Hematopoietic multipotent progenitor cell treated with erythropoietin and hydrocortisone succinate and interleukin-3 and kit ligand, for 17 days (in vitro differentiated cells): Measurements from ENCODE around the gene PLCH1.
"Not testable (repeated sequence)": the region's sequence is repeated elsewhere in the genome, so short reads cannot be mapped to it uniquely, and the experiment has no call there.

Experiments used
- DNase-seq: peaks from one replicate; pipeline ENCODE4 v3.0.0-alpha.2; 2015; ENCODE audit warnings: low spot score

PLCH1 gene

DNA sequence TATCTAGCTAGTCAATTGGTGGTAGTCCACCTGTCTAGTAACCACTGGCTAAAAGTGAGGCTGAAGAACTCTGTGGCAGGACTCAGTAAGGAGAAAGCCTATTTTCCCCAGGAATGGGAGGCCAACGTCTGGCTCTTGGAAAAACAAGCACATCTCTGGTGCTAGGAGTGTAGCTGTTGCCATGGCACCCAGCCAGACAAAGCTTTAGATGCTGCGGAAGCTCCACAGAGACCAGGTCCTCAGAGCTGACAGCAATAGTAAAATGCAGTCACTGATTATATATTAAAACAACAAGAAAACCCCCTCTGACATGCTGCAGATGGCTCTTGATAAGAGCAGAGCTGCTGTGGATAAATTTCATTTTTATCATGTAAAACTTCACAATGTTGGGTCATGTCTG, 326.5 kb downstream of the PLCH1 start:
- no peak for DNase-seq

DNA sequence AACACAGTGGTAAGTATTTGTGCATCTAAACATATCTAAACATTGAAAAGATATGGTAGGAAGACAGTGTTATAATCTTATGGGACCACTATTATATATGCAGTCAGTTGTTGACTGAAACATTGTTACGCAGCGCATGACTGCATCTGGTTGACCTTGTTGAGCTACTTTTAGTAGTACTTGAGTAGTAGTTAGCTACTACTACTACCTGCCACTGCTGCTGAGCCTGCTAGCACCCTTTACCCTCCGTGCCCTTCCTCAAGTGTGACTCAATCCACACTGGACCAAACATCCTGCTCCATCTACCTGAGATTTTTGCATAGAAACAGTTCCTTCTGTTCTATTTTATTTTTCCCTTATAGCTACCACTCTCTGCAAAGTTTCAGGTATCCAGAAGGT, 327.8 kb downstream of the PLCH1 start:
- no peak for DNase-seq

DNA sequence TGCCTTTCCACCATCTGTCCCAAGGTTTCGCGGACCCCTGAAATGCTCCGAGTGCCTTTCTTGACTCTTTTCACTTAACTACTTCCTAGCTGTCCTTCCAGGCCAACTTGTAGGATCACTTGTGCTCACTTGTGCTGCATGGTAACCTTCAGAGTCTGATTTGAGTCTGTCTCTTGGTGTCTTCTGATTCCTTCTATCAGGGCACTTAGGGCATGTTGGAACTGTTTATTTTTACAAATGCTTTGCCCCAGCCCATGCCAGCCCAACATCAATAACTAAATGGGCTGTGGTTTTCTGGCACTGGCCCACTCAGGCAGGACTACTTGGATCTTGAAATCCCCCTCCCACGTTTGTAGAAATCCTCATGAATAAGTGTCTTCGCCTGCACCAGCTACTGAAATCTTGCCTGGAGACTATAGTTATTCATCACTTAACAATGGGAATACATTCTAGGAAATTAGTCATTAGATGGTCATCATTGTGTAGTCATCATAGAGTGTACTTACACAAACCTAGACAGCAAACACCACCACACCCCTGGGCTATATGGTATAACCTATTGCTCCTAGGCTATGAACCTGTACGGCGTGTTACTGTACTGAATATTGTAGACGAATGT, 328.3 kb downstream of the PLCH1 start:
- no peak for DNase-seq

- no peak for DNase-seq
Observed at GRCh38 chr3:155412904-155413303, 332.0 kb downstream of the PLCH1 start.

DNA sequence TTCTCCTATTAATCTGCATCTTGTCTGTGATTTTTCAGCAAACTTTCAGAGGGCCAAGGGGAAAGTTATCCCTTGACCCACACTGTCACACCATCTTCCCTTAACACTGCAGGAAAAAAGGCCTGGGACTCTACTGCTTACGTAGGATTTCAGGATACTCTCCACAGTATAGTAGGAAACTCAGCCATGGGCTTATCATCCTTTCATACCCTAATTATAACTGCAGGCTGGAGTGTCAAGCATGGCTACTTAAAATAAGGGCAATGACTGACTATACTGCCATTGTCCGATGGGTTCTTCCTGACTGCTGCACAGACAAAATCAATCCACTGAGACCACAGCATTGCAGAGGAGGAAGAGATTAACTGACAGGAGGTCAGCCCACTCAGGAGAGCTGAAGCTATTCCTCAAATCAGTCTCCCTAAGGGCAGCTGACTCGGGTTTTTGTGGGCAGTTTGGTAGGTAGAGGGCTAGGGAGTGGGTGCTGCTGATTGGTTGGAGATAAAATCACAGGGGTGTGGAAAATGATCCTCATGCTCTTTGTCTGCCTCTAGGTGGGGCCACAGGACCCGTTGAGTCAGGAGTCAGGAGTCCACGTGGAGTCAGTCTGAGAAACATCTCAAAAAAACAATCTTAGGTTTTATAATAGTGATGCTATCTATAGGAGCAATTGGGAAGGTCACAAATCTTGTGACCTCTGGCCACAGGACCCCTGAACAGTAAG, 333.2 kb downstream of the PLCH1 start:
- no peak for DNase-seq

DNA sequence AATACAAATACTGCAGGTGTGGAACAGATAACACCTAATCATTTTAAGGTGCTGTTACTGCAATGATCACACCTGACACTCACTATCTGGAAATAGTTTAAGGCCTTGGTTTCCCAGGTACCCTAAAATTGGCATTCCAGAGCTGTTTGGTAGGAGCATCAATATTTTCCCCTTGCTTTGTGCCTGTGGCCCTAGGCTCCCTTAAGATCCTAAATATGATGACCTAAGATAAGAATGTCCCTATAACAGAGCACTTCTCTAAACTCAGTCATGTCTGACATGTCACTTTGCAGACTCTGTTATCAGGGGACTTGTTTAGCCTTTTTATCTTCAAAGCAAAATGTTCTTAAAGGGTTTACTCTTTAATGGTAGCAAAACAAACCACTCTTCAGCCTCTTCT, 335.5 kb downstream of the PLCH1 start:
- DNase-seq: no peak

GRCh38 chr3:155407971-155408370, 336.9 kb downstream of the PLCH1 start:
- DNase-seq: no peak

DNA sequence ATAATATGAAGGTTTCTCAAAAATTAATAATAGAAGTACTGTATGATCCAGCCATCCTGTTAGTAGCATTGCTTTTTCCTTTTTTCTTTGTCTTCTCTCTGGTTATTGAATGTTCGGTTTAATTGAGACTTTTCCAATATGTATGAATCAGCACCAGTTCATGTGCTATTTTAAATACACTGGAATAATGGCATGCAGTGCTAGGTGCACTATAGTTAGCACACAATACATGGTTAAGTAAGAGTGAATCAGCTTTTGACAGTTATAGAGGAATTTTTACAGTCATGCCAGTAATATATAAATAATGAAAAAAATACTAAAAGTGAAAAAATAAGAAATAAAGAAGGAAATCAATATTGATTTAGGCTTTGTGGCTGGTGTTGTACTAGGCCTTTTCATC, 337.5 kb downstream of the PLCH1 start:
- DNase-seq: no peak

GRCh38 chr3:155404486-155404885, 340.4 kb downstream of the PLCH1 start:
- no peak for DNase-seq

DNA sequence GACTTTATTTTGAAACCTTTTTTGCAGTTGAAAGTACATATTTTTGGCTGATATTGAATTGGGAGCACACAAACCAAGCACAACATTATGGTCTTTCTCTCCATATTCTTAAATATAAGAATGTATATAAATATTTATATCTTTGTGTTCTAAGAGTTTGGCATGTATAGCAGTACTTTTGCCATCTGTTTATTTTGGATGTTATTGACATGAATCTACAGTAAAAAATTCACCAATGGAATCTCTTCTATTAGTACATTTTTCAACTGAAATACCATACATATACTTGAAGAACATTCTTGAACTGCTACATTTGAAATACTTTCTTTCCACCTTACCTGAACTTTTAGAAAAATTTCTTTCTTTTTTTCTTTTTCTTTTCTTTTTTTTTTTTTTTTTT, 342.2 kb downstream of the PLCH1 start:
- DNase-seq: no peak

GRCh38 chr3:155398046-155398445, 346.8 kb downstream of the PLCH1 start:
- DNase-seq: no peak

- DNase-seq: not testable (repeated sequence)
Observed at GRCh38 chr3:155394896-155395295, 350.0 kb downstream of the PLCH1 start.

- no peak for DNase-seq
Observed at GRCh38 chr3:155394240-155394639, 350.6 kb downstream of the PLCH1 start.

DNA sequence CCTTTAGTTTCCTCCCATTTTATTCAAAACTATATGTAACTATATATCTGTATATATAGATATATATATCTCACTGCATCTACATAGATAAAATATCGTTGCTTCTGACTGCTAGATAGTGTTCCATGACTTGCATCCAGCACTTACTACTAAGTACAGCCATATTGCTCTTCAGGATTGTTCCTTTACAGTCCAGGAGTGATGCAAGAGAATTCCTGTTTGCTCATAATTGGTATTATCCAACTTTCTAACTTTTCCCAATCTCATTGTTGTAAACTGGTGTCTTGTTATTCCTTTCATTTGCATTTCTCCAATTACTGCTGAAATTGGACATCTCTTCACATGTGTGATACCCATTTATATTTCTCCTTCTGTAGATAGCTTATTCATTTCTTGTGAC, 351.6 kb downstream of the PLCH1 start:
- no peak for DNase-seq

GRCh38 chr3:155392138-155392537, 352.7 kb downstream of the PLCH1 start:
- no peak for DNase-seq

- no peak for DNase-seq
Observed at GRCh38 chr3:155391551-155391958, 353.3 kb downstream of the PLCH1 start.

- DNase-seq: no peak
Observed at GRCh38 chr3:155391104-155391503, 353.8 kb downstream of the PLCH1 start.

- DNase-seq: no peak
Observed at GRCh38 chr3:155390351-155390750, 354.5 kb downstream of the PLCH1 start.

DNA sequence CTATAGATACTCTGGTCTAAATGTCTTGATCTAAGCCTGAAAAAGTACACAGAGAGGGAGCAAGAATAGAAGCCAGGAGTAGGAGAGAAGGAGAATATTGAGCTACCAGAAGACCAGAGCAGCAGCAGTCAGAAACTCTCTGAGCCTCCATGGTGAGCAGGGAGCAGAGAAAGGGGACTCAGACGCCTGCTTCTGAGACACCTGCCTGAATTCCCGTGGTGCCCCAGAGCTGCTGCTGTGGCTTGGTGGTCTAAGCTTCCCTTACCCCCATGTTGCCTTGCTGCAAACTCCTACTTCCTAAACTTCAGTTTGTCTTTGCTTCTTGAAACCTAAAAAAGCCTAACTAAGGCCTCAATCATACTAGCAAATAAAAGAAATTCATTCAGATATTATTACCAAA, 356.5 kb downstream of the PLCH1 start:
- no peak for DNase-seq

DNA sequence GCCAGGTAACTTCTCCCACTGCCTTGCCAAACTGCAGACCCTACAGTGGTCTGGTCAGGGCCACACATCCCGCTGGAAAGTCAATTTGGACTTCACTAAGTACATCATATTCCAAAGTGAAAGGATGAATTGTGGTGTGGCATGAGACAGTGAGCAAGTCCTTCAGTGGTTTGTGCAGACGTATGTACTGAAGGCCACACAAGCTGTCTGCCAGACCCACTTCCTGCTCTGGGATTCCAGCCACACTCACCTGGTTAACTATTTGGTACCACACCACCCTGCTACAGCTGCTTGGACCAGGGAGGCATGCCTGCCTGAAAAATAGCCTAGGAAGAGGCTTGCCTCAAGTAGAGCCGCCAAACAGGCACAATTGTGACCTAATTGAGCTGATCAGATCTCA, 357.3 kb downstream of the PLCH1 start:
- no peak for DNase-seq

DNA sequence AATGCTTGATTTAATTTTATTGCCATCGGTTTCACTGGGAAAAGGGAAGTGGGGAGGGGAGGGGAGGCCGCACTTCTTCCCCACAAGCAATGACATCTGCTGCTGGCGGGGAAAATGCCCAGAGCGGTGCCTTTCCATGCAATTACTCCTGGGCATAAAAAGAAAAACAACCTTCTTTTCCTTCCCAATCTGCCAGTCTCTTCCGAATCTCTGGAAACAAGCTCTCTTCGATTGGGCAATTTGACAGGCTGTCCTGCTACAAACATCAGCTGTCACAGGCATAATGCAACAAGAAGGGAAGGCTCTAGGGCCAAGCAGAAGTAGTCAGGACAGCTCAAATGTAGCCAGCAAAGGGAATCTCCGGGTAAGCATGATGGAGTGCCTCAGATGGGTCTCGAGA, 358.0 kb downstream of the PLCH1 start:
- no peak for DNase-seq

GRCh38 chr3:155385896-155386625, 358.8 kb downstream of the PLCH1 start:
- DNase-seq: no peak

DNA sequence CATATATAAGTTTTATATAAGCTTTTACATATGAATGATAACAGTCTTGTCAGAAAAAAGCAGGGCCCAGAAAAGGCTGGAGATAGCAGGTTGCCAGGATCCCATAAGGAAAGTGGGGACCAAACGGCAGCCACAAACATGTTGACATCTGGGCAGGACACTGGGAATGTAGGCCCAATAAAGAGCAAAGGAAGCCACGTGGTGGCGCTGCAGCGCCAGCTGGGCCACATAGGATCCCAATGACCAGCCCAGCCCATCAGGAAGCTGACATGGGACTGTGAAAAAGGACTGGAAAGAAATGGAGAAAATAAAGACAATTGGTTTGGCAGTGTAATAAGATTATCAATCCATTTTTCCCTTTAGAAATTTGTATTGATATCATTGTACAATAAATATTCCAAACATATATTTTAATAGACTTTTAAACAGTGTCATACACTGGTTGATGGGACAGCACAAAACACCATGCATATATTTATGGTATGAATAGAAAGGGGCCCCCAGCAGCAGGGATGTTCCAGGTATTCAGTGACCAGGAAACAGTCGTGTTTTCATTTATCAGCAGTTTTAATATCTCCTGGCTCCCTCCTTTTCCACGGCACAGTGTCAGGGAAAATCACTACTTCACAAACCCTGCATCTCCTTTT, 362.4 kb downstream of the PLCH1 start:
- DNase-seq: peak; percentile 19
